ENCODE measurements around the gene SLCO2A1. TPM values are rescaled to one million over a fixed set of nuclear protein-coding genes. Genes with fewer than 3 reads are reported as not detected.

The SLCO2A1 gene
- total RNA-seq, 1 donor from 2014 or later: 234 TPM

GRCh38 chr3:133884054-133884886 lies 145.5 kb downstream of the SLCO2A1 start:
- Histone ChIP-seq H3K4me3 (no peak overlapping the region), H3K4me1 (no peaks in the 10 kb centered on the region), H3K27me3 (no peaks in the 10 kb centered on the region), H3K36me3 (no peaks in the 10 kb centered on the region), H3K9me3 (no peaks in the 10 kb centered on the region), H3K27ac (no peak overlapping the region)
- intact Hi-C loops (cut with DNase I): no loop called here
- DNase-seq (no peak), ATAC-seq (no peak)
- TF ChIP-seq, protein P1, sequence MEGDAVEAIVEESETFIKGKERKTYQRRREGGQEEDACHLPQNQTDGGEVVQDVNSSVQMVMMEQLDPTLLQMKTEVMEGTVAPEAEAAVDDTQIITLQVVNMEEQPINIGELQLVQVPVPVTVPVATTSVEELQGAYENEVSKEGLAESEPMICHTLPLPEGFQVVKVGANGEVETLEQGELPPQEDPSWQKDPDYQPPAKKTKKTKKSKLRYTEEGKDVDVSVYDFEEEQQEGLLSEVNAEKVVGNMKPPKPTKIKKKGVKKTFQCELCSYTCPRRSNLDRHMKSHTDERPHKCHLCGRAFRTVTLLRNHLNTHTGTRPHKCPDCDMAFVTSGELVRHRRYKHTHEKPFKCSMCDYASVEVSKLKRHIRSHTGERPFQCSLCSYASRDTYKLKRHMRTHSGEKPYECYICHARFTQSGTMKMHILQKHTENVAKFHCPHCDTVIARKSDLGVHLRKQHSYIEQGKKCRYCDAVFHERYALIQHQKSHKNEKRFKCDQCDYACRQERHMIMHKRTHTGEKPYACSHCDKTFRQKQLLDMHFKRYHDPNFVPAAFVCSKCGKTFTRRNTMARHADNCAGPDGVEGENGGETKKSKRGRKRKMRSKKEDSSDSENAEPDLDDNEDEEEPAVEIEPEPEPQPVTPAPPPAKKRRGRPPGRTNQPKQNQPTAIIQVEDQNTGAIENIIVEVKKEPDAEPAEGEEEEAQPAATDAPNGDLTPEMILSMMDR (IDR thresholded peaks at IDR 0.05): no peak

DNA sequence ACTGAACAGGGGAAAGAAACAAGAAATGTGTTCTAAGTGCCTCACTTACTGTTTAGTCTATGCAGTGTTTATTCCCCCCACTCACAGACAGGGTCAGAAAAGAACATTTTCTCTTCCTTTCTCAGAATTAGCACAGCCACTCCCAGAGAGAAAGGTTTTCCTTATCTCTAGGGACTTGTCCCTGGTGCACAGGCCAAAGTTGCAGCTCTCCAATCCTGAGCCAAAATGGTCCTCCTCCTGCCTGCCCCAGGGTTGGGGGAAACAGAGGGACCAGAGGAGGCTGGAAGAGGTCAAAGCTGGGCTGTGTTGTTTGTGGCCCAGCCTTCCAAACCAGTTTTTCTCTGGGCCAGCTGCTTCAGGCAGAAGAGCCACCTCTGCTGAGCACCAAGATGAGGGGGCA lies 146.1 kb downstream of the SLCO2A1 start:
- Histone ChIP-seq H3K27me3 (no peaks in the 10 kb centered on the region), H3K4me1 (no peaks in the 10 kb centered on the region), H3K4me3 (no peak overlapping the region), H3K36me3 (no peaks in the 10 kb centered on the region), H3K27ac (no peak overlapping the region), H3K9me3 (no peaks in the 10 kb centered on the region)
- ATAC-seq: no peak
- intact Hi-C loops (cut with DNase I): no loop called here
- TF ChIP-seq, protein P1 (IDR thresholded peaks at IDR 0.05): no peak
- DNase-seq: no peak

- no peaks in the 10 kb centered on the region for H3K27me3 ChIP-seq
- ATAC-seq (no peak), DNase-seq (no peak)
- no peaks in the 10 kb centered on the region for H3K9me3 ChIP-seq
- no peaks in the 10 kb centered on the region for H3K4me1 ChIP-seq
- H3K4me3 ChIP-seq: no peak overlapping the region
- no peaks in the 10 kb centered on the region for H3K36me3 ChIP-seq
- TF ChIP-seq, protein P1 (IDR thresholded peaks at IDR 0.05): no peak
- intact Hi-C loops (cut with DNase I): no loop called here
- no peak overlapping the region for H3K27ac ChIP-seq
Measured at GRCh38 chr3:133882986-133883586, 146.6 kb downstream of the SLCO2A1 start.

DNA sequence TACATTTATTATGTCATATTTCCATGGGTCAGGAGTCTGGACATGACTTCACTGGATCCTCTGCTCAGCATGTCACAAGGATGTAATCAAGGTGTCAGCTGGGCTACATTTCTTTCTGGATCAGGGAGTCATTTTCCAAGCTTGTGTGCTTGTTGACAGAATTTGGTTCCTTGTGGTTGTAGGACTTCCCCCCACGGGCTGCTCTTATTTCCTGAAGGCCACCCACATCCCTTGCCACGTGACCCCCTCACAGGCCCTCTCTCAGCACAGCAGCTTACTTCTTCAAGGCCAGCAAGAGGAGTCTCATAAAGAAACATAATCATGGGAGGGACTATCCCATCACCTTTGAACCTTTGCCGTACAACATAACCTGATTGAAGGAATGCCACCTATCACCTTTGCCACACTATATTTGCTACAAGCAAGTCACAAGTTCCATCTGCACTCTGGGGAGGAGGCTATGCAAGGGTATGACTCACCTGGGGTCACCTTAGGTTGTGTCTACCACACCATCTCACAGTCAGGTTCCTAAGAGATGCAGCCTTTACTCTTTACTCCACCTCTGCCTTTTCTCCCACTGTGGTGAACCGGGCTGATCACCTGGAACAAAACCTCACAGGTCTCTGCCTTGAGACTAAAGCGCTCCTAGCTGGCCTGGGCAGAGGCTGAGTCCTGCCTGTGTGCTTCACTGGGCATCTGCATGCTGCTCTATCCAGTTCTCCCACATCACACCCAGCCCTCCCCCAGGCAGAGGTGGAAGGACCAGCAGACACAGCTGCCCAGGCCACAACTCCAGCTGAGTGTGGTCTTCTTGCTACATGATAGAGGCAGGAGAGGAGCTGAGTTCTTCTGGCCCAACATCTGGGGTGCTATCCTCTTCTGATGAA lies 147.5 kb downstream of the SLCO2A1 start:
- H3K36me3 ChIP-seq: no peaks in the 10 kb centered on the region
- no peaks in the 10 kb centered on the region for H3K27me3 ChIP-seq
- intact Hi-C loops (cut with DNase I): no loop called here
- no peak overlapping the region for H3K4me3 ChIP-seq
- H3K4me1 ChIP-seq: no peaks in the 10 kb centered on the region
- peak; percentile 36 for DNase-seq
- TF ChIP-seq, protein P1 (IDR thresholded peaks at IDR 0.05): no peak
- no peaks in the 10 kb centered on the region for H3K9me3 ChIP-seq
- ATAC-seq: no peak
- no peak overlapping the region for H3K27ac ChIP-seq

GRCh38 chr3:133881492-133881891 lies 148.2 kb downstream of the SLCO2A1 start:
- ATAC-seq (no peak), DNase-seq (no peak)
- H3K9me3 ChIP-seq: no peaks in the 10 kb centered on the region
- TF ChIP-seq, protein P1 (IDR thresholded peaks at IDR 0.05): no peak
- intact Hi-C loops (cut with DNase I): no loop called here
- H3K4me1 ChIP-seq: no peaks in the 10 kb centered on the region
- no peaks in the 10 kb centered on the region for H3K27me3 ChIP-seq
- no peaks in the 10 kb centered on the region for H3K36me3 ChIP-seq
- no peak overlapping the region for H3K4me3 ChIP-seq
- no peak overlapping the region for H3K27ac ChIP-seq

Measured in upper lobe of right lung (tissue), 1 donor.